ENCODE results near the gene ZFAND4.

ZFAND4 gene

DNA sequence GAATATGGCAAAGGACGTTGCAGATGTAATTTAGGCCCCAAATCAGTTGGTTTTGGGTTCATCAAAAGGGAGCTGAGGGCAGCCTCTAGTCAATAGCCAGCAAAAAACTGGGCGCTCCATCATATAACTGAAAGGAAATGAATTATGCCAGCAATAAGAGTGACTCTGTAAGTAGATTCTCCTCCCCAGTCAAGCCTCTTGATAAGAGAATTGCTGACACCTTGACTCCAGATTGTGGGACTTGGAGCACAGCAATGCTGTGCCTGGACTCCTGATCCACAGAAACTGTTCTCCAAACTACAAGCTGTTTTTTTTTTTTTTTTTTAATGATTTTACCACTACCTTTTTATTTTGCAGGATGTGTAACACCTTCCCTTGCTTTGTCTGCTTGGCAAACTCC is 25.5 kb downstream of the ZFAND4 start:
- ChIA-PET POLR2A (ENCODE audit: low non-redundant PET) (interaction anchor here (0.7 kb wide), 1 partner anchor 27 kb away, joined by 3 read pairs; no protein-coding TSS in a partner anchor), CTCF (no interaction called here)
- TF ChIP-seq, protein P1, sequence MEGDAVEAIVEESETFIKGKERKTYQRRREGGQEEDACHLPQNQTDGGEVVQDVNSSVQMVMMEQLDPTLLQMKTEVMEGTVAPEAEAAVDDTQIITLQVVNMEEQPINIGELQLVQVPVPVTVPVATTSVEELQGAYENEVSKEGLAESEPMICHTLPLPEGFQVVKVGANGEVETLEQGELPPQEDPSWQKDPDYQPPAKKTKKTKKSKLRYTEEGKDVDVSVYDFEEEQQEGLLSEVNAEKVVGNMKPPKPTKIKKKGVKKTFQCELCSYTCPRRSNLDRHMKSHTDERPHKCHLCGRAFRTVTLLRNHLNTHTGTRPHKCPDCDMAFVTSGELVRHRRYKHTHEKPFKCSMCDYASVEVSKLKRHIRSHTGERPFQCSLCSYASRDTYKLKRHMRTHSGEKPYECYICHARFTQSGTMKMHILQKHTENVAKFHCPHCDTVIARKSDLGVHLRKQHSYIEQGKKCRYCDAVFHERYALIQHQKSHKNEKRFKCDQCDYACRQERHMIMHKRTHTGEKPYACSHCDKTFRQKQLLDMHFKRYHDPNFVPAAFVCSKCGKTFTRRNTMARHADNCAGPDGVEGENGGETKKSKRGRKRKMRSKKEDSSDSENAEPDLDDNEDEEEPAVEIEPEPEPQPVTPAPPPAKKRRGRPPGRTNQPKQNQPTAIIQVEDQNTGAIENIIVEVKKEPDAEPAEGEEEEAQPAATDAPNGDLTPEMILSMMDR (conservative IDR thresholded peaks at IDR 0.05; ENCODE audit: low read depth), result no peak
- no peak overlapping the region for H3K27ac ChIP-seq
- no peak for DNase-seq (ENCODE audit: low spot score)

DNA sequence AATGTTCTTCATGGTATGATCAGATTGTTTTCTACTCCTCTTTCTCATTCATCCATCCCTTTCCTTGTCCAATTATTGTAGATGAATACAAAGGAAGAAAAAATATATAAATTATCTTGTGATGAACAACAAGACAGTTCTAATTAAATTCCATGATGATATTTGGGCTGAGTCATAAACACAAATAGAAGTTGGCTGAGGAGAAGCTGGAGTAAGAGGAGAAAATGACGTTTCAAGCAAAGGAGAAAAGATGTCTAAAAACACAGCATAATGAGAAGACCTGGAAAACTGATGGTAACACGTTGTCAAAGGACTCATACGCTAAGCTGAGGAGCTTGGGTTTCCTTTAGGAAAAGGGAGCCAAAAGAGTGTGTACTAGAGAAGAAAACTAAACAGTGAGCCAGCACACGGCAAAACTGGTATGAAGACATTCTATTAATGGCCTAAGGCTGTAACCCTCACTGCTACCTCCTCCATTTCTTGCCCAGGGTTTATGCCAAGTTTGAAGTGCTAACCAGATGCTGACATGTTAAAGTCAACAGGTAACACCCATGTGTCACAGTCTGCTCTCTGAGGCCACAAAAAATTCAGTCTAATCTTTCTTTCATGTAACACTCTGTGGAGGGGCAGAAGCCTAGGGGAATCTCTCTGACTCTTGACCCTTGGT is 26.1 kb downstream of the ZFAND4 start:
- POLR2A ChIA-PET (ENCODE audit: low non-redundant PET), result interaction anchor here (0.7 kb wide), 1 partner anchor 27 kb away, joined by 3 read pairs; no protein-coding TSS in a partner anchor
- TF ChIP-seq, protein P1 (conservative IDR thresholded peaks at IDR 0.05; ENCODE audit: low read depth), result no peak
- H3K27ac ChIP-seq, result no peak overlapping the region
- CTCF ChIA-PET, result no interaction called here
- no peak for DNase-seq (ENCODE audit: low spot score)

DNA sequence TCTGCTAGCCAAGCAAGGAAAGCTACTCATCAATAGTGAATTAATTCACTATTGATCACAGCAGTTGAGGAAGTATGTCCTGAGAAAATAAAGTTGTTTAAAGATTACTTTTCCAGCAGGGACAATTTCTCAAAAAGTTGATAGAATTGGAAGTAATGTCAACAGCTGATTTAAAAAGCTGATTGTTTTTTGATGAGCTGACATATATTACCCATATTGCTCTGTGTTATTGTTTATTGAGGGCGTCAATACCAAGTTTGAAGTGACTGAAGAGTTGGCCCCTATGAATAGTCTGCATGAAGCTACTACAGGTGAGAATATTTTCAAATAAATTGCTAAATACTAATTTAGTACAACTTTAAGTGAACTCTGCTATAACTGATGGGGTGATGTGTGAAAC is 28.0 kb downstream of the ZFAND4 start:
- no peak overlapping the region for H3K27ac ChIP-seq
- DNase-seq (ENCODE audit: low spot score), result no peak
- ChIA-PET CTCF (no interaction called here), POLR2A (ENCODE audit: low non-redundant PET) (no interaction called here)
- TF ChIP-seq, protein P1 (conservative IDR thresholded peaks at IDR 0.05; ENCODE audit: low read depth), result no peak

DNA sequence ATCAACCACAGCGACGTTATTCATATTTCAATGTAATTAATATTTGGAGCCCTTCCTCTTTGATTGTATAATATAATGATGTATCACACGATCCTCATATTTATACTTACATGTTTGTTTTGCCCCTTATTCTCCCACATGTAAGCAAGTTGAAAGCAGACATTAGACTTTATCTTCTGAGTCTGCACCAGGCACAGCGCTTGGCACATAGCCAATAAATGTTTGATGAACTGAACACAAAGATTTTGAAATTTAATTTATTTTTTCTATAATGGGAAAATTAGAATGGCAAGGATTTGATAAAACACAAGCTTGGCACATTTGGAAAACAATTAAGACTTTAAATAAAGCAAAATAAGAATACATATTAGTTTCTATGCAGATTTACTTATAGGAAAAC is 31.6 kb downstream of the ZFAND4 start:
- TF ChIP-seq, protein P1 (conservative IDR thresholded peaks at IDR 0.05; ENCODE audit: low read depth), result no peak
- DNase-seq (ENCODE audit: low spot score), result no peak
- no peak overlapping the region for H3K27ac ChIP-seq
- ChIA-PET POLR2A (ENCODE audit: low non-redundant PET) (no interaction called here), CTCF (no interaction called here)

DNA sequence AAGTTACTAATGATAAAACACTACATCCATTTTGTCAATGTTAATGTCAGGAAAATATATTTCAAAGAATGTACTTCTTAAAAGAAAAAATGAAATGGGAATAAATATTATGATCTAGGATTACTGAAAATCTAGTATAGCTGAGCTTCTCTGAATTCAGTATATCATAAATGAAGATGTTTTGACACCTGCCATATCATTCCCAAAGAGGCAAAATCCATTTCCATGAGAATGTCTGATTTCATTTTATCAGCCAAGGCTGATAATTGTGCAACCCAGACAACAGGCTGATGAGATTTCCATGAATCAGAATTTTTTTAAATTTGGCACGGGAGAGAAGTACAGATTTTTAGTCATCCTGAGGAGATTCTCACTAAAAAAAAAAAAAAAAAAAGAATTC is 32.5 kb downstream of the ZFAND4 start:
- ChIA-PET POLR2A (ENCODE audit: low non-redundant PET) (no interaction called here), CTCF (no interaction called here)
- H3K27ac ChIP-seq, result no peak overlapping the region
- TF ChIP-seq, protein P1 (conservative IDR thresholded peaks at IDR 0.05; ENCODE audit: low read depth), result no peak
- DNase-seq (ENCODE audit: low spot score), result no peak

DNA sequence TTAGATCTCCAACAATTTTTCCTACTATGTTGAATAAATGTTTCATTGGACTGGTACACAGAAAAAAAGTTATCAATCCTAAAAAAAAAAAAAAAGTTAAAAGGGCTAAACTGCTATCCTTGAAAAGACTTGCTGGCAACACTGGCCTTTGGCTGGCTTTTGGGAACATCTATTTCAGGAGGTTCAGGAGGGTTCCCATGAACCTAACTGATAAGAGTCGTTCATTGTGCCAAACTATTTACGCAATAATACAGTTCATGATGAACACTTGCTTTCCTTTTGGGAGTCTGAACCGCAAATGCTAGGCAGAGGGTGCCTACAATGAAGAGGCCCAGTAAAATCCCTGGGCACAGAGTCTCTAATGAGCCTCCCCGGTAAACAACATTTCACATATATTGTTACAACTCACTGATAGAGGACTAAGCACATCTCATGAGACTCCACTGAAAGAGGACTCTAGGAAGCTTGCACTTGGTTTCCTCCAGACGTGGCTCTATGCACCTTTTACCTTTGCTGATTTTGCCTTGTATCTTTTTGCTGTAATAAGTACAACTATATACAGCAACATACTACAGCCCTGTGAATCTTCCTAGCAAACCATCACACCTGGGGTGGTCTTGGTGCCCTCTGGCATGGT is 45.0 kb downstream of the ZFAND4 start:
- no peak overlapping the region for H3K27ac ChIP-seq
- CTCF ChIA-PET, result interaction anchor here (0.6 to 1.0 kb wide), 2 partner anchors 10 to 12 kb away, joined by 3 to 4 read pairs; no protein-coding TSS in a partner anchor
- POLR2A ChIA-PET (ENCODE audit: low non-redundant PET), result no interaction called here
- DNase-seq (ENCODE audit: low spot score), result no peak
- TF ChIP-seq, protein P1 (conservative IDR thresholded peaks at IDR 0.05; ENCODE audit: low read depth), result no peak
